ENCODE data around the gene PSEN1.

GRCh38 chr14:73261520-73262426, 125.5 kb downstream of the PSEN1 start:
- TF ChIP-seq POLR2A (IDR thresholded peaks at IDR 0.05) (no peak), CTCF (IDR thresholded peaks at IDR 0.05) (no peak)
